HG03558 (cell line): ENCODE measurements around the gene TUBE1.
"Not testable (repeated sequence)": the region's sequence is repeated elsewhere in the genome, so short reads cannot be mapped to it uniquely, and the experiment has no call there.

Source experiments
- ATAC-seq: cut with Tn5 transposase; IDR thresholded peaks from one replicate; pipeline ENCODE4 v1.9.1; 2021; ENCODE audit warnings: moderate number of reproducible peaks; ENCODE audit not compliant: unreplicated experiment; ENCODE audit errors: extremely low read depth

The TUBE1 gene

GRCh38 chr6:112087136-112087911 lies at the start of gene TUBE1, which contains the start of gene FAM229B:
Gene TUBE1, minus strand, starts transcription at chr6:112087482. Its CDS starts 48 bp downstream, at chr6:112087434.
Gene FAM229B, plus strand, starts transcription at chr6:112087591. Its CDS starts 11,693 bp downstream, at chr6:112099284.
- ATAC-seq: peak; percentile 98

- no peak for ATAC-seq
Observed at GRCh38 chr6:112130878-112131277, 43.6 kb upstream of the TUBE1 start.

- ATAC-seq: no peak
Observed at GRCh38 chr6:112128208-112128607, 40.9 kb upstream of the TUBE1 start.

- no peak for ATAC-seq
Observed at GRCh38 chr6:112123982-112124381, 36.7 kb upstream of the TUBE1 start.

- no peak for ATAC-seq
Observed at GRCh38 chr6:112122756-112123155, 35.5 kb upstream of the TUBE1 start.

- no peak for ATAC-seq
Observed at GRCh38 chr6:112118034-112118433, 30.8 kb upstream of the TUBE1 start.

GRCh38 chr6:112117554-112117953 lies 30.3 kb upstream of the TUBE1 start:
- no peak for ATAC-seq

GRCh38 chr6:112116221-112116620 lies 28.9 kb upstream of the TUBE1 start:
- no peak for ATAC-seq

GRCh38 chr6:112114577-112115223 lies 27.4 kb upstream of the TUBE1 start:
- ATAC-seq: no peak

- ATAC-seq: no peak
Observed at GRCh38 chr6:112113918-112114317, 26.6 kb upstream of the TUBE1 start.

GRCh38 chr6:112113431-112113830 lies 26.1 kb upstream of the TUBE1 start:
- no peak for ATAC-seq

- ATAC-seq: no peak
Observed at GRCh38 chr6:112109262-112109661, 22.0 kb upstream of the TUBE1 start.

GRCh38 chr6:112106562-112106961 lies 19.3 kb upstream of the TUBE1 start:
- no peak for ATAC-seq

- not testable (repeated sequence) for ATAC-seq
Observed at GRCh38 chr6:112106026-112106425, 18.7 kb upstream of the TUBE1 start.

GRCh38 chr6:112100561-112100960 lies 13.3 kb upstream of the TUBE1 start:
- ATAC-seq: no peak

GRCh38 chr6:112096901-112097300 lies 9.6 kb upstream of the TUBE1 start:
- no peak for ATAC-seq

- ATAC-seq: no peak
Observed at GRCh38 chr6:112087916-112088315, 634 bp upstream of the TUBE1 start.

GRCh38 chr6:112086744-112087135 lies 542 bp downstream of the TUBE1 start:
- ATAC-seq: peak; percentile 4

GRCh38 chr6:112085286-112086065 lies 1.8 kb downstream of the TUBE1 start:
- ATAC-seq: no peak

- ATAC-seq: no peak
Observed at GRCh38 chr6:112081569-112081968, 5.7 kb downstream of the TUBE1 start.

- no peak for ATAC-seq
Observed at GRCh38 chr6:112066606-112067005, 20.7 kb downstream of the TUBE1 start.
